COLO829 (cell line): ENCODE measurements around the gene UHMK1.

ENCODE experiments used
- DNase-seq: peaks from one replicate; pipeline ENCODE4 v3.0.0; 2012; ENCODE audit warnings: low spot score

The UHMK1 gene

DNA sequence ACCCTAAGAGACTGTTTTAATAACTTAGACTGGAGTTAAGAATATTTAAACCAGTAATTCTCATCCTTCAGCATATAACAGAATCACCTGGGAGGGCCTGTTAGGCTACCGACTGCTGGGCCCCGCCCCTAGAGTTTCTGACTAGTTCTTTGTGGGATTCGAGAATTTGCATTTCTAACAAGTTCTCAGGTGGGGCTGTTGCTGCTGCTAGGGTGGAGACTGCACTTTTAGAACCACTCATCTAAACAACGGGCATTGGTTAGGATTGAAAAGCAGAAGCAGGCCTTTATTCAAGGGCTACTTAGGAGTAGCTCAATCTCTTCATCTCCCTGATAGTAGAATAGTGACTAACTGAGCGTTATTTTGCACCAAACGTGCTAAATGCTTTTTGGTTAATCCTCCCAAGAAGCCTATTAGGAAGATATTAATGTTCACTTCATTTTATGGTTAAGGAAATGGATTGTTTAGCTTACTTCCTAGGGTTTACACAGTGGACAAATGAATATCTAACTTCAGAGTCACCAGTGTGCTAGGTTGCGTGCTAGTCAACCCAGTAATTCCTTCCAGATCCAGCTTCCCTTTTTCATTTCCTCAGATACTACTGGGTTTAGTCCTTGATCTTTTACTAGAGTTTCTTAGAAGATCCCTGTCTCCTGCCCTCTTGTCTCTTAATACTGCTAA, 32.8 kb downstream of the UHMK1 start:
- DNase-seq, result no peak

DNA sequence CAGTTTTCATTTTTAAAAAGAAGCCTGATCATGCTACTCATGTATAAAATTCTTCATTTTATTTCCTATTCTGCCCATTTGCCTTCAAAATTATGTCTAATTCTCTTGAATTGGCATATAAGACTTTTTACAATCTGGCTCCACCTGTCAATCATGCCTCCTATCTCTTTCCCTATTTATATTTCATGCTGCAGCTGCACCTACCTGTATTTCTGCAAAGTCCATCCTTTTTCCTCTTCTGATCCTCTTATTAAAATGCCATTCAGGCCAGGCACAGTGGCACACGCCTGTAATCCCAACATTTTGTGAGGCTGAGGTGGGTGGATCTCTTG, 33.3 kb downstream of the UHMK1 start:
- DNase-seq, result no peak

DNA sequence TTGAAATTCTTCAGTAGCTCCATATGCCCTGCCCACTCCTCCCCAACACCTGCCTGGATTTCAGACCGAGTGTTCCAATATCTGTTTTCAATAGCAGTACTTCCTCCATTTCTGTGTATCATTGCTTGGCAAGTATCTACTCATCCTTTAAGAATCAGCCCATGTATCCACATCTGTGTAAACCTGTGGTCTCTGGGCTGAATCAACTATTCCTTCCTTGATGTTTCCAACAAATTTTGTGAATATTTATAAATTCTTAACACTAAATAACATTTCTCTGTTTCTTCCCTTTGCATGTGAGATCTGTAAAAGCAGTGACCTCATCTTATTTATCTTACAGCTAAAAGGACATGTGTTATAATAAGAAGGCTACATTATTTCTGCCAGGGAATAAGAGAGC, 37.9 kb downstream of the UHMK1 start:
- DNase-seq, result no peak

DNA sequence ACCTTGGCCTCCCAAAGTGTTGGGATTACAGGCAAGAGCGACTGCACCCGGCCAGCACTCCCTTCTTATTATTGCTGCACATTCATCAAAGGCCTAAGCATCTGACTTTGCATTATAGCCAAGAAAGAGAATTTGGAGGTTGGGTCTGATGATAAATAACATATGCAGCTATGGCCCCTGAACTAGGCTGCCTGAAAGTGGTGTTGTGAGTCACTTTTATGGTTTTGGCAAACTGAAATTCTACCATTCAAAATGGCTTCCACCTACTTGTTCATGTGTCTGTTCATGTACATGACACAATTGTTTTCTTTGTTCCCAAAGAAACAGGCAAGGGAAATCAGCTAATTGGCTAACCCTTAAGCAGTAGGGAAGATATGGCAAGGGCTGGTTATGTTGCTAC, 38.9 kb downstream of the UHMK1 start:
- DNase-seq, result peak; percentile 42

DNA sequence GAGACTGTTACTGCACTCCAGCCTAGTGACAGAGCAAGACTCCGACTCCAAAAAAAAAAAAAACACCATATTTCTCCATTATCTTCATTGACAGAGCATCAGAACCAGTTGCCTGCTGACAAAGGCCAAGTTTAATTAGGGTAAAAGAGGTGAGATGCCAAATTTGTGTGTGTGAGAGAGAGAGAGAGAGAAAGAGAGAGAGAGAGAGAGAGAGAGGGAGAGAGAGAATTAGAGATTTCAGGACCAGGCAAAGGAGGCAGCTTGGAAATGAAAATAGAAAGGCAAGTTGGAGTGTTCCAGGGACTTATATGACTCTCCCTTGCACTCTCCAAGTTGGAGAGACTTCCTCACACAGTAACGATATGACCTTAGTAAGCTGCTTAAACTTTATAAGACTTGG, 39.6 kb downstream of the UHMK1 start:
- no peak for DNase-seq

DNA sequence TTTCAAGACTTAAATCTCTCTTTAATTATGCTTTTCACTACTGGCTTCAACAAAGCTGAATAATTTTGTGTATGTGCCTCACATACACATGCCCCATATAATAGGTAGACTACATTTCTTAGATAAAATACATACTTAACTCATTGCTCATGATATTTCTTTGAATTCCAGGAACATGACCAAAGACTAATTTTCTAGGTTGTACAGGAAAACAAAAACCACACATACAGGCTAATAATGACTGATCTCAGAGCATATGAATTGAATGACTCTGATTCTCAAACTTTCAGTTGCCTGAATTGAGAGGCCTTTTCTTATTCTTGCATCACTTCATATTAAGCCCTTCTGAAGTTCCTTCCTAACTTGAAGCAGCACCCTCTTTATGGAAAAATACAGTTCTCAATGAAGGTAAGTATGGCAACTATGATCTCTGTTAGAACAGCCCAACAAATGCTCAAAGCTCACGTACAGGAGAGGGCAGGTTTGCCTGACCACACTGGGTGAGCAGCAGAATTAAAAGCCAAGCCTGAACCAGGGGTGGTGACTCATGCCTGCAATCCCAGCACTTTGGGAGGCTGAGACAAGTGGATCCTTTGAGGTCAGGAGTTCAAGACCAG, 41.3 kb downstream of the UHMK1 start:
- peak; percentile 54 for DNase-seq

DNA sequence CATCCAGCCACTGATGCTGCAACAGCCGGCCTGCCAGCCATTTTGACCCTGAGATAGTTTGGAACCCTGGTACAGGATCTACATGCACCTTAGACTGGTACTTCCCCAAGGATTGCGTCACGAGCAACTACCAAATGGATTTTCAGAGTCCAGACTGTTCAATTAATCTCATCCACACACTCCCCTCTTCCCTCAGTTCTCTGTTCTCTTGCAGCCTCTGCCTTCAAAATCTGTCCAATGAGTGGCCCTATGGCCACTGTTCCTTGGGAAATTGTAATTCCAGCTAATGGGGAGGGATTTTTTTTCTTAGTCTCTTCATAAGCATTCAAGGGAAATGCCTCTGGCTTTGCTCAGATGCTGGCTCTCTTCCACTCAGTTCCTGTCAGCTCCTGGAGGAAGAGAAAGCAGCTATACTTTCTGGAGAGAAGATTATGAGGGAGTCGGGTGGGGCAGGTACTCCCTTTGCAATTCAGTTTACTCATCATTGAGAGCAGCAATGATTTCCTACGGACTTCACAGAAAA, 44.1 kb downstream of the UHMK1 start:
- DNase-seq, result no peak

DNA sequence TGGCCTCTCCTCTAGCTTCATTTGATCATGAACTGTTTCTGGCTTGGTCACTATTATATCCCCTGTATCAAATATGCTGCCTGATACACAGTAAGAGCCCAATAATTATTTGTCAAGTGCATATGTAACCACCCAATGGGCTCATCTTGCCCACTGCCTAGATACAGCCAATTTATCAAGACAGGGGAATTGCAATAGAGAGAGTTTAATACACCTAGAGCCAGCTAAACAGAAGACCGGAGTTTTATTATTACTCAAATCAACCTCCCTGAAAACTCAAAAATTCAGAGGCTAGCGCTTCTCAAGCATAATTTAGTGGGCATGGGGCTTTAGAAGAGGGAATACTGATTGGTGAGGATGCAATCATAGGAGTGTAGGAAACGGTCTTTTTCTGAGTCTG, 45.6 kb downstream of the UHMK1 start:
- DNase-seq, result no peak

DNA sequence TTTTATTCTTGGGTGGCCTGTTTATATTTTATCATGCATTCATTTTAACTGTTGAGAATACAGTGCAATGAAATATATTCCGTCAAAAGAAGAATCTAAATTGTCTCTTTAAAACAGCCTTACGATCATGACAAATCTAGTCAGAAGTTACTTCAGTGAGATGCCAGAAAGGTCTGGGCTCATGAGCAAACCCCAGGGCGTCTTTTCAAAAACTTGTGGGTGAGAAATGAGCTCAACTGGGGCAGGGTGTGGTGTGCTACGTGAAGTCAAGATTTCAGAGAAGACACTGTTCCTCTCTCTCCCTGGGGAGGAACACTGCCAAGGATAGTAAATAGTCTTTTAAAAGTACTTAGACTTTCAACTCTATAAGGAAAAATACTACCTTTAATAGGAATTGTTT, 50.6 kb downstream of the UHMK1 start:
- no peak for DNase-seq

DNA sequence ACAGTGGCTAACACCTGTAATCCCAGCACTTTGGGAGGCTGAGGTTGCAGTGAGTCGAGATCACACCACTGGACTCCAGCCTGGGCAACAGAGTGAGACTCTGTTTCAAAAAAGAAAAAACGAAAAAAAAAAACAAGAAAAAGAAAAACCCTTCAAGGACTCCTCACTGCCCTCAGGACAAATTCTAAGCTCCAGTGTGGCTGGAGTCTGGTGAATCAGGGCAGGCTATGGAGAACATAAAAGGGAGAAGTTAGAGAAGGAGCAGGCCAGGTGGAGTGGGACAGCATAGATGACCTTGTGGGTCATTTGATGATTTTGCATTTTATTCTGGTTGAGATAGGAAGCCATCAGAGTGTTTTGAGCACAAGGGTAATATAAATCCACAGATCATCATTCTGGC, 51.4 kb downstream of the UHMK1 start:
- DNase-seq, result no peak

DNA sequence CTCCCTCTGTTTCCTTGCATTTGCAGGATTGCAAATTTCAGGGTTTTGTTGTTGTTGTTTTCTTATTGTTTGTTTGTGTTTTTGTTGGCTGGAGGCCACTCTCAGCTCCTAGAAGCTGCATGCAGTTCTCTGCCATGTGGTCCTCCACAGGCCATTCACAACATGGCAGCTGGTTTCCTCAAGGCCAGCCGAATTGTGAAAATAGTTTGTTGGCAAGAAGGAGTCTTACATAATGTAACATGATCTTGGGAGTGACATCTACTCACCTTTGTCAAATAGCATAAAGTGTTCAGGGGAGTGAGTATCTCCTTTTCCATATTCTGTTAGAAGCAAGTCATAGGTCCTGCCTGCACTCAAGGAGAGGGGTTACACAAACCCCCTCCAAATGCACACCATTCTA, 53.3 kb downstream of the UHMK1 start:
- no peak for DNase-seq

DNA sequence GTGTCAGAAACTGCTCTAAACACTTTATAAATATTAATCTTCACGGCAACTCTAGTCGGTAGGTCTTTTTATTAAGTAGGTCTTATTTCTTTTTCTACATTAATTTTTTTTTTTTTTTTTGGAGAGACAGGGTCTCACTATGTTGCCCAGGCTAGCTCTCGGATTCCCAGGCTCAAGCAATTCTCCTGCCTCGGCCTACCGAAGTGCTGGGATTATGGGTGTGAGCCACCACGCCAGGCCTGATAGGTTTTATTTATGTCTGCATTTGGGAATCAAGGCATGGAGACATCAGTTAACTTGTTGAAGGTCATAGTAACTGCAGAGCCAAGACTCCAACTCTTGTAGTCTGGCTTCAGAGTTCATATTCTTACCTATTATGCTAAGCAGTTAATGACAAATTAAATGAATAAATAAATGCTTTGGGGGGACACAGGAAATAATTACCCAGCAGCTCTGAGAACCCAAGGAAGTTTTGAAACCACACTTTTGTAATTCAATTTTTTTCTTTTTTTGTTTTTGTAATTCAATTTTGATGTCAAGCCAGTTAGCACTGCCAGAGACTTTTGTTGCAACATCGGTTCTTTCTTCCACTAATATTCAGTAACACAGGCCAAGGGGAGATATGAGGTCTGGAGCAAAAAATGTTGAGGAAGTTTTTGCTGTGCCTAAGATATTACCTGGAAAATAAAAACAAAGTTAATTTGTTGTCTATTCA, 54.5 kb downstream of the UHMK1 start:
- no peak for DNase-seq

DNA sequence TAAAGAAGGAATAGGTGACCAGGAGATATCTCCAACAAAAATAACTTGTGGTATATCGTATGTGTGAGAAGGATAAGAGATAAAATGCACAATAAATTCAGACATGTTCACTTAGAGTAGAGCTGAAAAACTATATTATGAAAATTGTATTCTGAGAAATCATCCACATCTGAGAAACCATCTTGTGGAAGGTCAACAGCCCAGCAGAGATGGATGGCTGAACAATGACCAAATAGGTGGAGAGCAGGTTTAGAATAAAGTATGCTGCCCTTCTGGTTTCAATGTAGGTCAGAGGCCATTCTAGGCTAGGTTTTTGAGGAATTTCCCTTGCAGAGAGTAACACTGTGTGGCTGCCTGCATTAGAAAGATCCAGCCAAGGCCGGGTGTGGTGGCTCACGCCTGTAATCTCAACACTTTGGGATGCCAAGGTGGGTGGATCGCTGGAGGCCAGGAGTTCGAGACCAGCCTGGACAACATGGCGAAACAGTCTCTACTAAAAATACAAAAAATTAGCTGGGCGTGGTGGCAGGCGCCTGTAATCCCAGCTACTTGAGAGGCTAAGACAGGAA, 55.1 kb downstream of the UHMK1 start:
- DNase-seq, result no peak

DNA sequence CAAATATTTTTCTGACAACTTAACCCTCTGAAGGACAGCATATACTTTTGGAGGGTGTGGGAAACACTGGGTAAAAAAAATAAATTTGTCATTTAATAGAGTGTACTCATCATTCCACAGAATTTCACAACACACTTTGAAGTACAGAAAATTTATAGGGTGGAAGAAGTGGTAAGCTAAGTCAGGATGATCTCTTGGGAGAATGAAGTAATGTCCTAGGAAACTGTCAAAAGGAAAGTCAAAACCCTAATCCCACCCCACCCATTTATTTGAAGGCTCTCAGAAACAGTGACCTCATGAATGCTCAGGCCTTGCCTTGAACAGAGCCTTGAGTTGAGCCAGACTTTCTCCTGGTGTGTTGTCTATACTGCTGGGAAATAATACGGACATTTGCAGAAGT, 56.6 kb downstream of the UHMK1 start:
- DNase-seq, result no peak

DNA sequence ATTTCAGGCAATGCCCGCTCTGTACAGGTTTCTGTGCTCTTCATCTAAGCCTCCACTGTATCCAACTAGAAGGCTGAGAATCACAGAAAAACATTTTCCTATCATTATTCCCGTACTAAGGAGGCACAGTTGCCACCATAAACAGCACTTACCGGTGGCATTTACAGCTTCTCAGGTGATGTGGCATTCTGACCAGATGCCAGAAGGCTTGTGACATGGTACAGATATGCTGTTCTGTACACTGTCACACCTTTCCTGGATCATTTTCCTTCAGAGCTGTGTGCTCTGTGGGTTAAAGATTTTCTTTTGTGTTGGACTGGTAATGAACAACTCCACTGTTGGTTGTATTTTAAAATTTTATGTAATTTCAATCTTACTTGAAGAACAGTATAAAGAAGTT, 59.9 kb downstream of the UHMK1 start:
- DNase-seq, result no peak

DNA sequence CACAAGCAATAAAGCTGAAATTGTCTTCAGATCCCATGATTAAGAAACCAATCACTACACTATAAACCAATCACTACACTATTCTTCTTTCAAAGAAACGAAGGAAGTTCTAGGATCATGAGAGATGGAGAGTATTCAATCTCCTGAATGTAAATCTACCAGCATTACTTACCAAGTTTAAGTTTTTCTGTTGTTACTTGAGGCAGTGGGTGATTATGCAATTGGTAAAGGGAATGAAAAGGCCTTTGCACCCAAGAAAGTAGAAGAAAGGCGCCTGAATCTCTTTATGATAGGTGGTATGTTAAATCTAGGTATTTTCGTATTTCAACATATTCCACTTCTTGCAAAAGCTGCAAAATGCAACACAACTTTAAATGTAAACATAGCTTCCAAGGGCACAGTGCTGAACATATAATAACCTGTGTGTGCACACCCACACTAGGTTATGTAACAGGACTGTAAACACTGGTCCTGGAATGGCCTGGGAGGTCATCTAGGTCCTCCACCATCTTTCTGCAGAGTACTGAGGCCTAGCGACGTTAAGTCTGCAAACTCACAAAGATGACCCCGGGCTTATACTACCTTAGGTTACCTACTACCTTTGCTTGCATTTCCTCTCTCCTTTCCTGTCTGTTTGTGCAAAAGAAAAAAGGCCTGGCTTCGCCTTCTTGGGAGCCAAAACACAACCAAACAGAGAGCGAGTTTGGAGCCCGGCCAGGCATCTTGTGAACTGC, 62.9 kb downstream of the UHMK1 start:
- DNase-seq, result no peak

DNA sequence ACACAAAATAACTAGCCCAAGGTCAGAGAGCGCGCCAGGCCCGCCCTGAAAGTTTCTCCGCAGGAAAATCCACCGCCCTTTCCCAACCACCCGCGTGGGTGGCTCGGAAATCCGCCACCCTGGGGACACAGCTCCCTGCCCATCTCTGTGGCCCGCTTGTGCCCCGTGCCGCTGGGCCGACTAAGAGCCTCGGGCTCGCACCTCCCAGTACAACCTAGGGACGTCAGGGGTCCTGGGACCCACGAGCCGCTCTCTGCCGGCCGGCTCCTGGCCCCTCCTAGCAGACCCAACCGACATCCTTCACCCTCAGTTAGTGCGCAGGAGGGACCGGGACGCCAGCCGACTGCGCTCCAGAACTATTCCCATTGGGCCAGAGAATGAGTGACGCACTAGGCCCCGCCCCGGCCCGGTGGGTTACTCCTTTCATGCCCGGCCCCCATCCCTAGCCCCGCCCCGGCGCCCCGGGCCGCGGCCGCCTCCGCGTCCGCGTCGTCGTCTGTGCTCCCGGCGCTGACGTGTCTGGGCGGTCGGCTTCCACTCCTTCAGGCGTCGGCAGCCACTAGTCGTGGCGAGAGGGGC, 63.5 kb downstream of the UHMK1 start:
- peak; percentile 92 for DNase-seq

DNA sequence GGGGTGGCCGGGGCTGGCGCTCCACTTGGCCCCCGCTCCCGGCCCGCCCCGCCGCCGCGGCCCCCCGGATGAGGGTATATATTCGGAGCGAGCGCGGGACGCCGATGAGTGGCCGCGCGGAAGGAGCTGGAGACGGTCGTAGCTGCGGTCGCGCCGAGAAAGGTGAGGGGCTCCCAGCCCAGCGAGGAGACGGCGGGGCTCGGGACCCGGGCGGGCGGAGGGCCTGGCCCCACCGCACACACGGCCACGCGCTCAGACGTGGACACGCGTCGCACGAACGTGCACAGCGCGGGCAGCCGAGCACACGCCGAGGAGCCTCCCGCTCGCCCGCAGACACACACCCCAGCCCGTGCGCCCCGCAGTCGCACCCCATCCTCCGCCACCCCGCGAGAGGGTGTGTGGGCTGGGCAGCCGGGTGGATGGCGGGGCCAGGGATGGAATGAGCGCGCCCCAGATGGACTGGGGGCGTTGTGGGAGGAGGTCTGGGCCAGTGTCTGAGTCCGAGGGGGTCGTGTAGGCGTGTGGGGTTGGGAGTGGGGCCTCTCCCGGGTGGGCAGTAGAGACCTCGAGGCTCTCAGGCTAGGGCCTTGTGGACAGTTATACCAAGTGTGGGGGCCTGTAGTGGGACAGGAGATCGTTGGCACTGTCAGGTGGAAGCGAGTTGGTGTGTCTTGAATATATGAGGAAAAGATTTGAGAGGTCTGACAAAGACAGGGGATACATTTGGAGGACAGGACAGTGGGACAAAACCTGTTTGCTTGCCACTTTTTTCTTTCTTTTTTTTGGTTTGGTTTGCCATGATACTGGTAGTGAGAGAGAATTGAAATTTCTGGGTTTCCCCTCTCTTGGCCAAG, 64.2 kb downstream of the UHMK1 start, which contains the start of gene UAP1:
Gene UAP1, plus strand, starts transcription at position 107 of the 854 bp plus-strand sequence. CDS start 4,347 bp downstream, outside the sequence.
- no peak for DNase-seq

DNA sequence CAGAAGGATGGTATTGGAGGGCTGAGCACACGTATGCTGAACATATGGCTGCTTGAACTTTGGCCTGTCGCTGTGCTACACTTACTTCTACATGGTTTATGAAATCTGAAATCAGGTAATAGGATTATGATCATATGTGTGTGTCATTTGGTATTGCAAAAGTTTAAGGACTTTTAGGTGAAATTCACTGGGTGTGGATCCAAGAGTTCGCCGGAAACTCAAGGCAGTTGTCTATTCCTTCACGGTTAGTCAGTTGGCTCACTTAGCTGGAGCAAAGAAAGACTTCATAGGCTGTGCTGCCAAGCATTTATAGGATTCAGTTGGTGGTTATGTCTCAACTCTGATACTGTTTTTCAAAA, 64.8 kb downstream of the UHMK1 start:
- no peak for DNase-seq

DNA sequence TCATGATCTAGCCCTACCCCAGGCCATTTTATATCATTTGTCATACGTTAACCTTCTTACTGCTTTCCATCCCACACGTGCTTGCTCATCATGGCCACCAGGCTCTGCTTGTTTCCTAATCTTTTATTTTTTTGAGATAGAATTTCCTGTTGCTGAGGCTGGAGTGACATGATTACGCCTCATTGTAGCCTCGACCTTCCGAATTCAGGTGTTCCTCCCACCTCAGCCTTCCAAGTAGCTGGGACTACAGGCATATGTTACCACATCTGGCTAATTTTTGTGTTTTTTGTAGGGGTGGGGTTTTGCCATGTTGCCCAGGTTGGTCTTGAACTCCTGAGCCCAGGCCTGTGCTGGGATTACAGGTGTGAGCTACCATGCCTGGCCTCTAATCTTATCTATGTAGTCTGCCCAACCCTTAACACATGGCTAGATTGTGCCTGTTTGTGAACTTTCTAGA, 67.2 kb downstream of the UHMK1 start:
- no peak for DNase-seq

DNA sequence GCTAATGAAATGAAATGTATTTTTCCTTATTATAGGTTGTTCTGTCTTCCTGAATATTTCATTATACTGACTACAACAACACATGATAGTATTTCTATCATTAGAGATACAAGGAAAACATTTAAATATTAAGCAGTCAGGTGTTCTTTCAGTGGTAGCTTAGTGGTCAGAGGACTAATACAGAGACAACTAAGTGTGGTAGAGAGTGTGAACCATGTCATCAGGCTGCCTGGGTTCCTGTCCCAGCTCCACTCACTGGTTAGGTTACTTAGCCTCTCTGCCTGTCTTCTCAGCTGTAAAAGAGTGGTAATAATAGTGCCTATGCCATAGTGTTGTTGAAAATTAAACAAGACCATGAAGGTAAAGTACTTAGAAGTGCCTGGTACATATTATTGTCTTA, 67.8 kb downstream of the UHMK1 start:
- DNase-seq, result no peak
